Mesendoderm (in vitro differentiated cells): ENCODE measurements around the gene INPP5E.

ENCODE experiments used
- DNase-seq: peaks from one replicate; pipeline ENCODE4 v3.0.0; 2013
- H2AK5ac ChIP-seq: 2 replicates; pipeline ENCODE4 v1.6.1; 2013; ENCODE audit warnings: low read length, inconsistent platforms
- H2BK120ac ChIP-seq: 2 replicates; pipeline ENCODE4 v1.6.1; 2013; ENCODE audit warnings: low read depth, mild to moderate bottlenecking, low read length, moderate library complexity, mixed read lengths
- H2BK15ac ChIP-seq: replicated peaks from 2 replicates; pipeline ENCODE4 v1.6.1; 2013; ENCODE audit warnings: low read depth, mild to moderate bottlenecking, moderate library complexity
- H2BK5ac ChIP-seq: 2 replicates; pipeline ENCODE4 v1.6.1; 2013; ENCODE audit warnings: low read length, inconsistent platforms
- H3K18ac ChIP-seq: 2 replicates; pipeline ENCODE4 v1.6.1; 2013; ENCODE audit warnings: mild to moderate bottlenecking, low read length, mixed read lengths
- H3K23ac ChIP-seq: one replicate; pipeline ENCODE4 v1.6.1; 2013; ENCODE audit warnings: low read length
- H3K27ac ChIP-seq: 2 replicates; pipeline ENCODE4 v1.5.1; 2013; ENCODE audit warnings: low read depth, mild to moderate bottlenecking, inconsistent platforms, low read length, moderate library complexity
- H3K27me3 ChIP-seq: 2 replicates; pipeline ENCODE4 v1.6.1; 2013; ENCODE audit warnings: low read length, control low read depth, mild to moderate bottlenecking, inconsistent platforms; ENCODE audit not compliant: insufficient read depth, poor library complexity
- H3K36me3 ChIP-seq: 2 replicates; pipeline ENCODE4 v1.6.1; 2013; ENCODE audit warnings: low read length, inconsistent platforms; ENCODE audit not compliant: control insufficient read depth, insufficient read depth
- H3K4ac ChIP-seq: one replicate; pipeline ENCODE4 v1.6.1; 2013; ENCODE audit warnings: low read depth, mild to moderate bottlenecking, low read length, moderate library complexity
- H3K4me1 ChIP-seq: 2 replicates; pipeline ENCODE4 v1.6.1; 2013; ENCODE audit warnings: low read depth, low read length, inconsistent platforms; ENCODE audit not compliant: control insufficient read depth
- H3K4me2 ChIP-seq: 2 replicates; pipeline ENCODE4 v1.6.1; 2013; ENCODE audit warnings: low read length
- H3K4me3 ChIP-seq: 2 replicates; pipeline ENCODE4 v1.5.1; 2013; ENCODE audit warnings: mild to moderate bottlenecking, low read length
- H3K56ac ChIP-seq: one replicate; pipeline ENCODE4 v1.6.1; 2013; ENCODE audit warnings: low read length
- H3K79me1 ChIP-seq: 2 replicates; pipeline ENCODE4 v1.6.1; 2013; ENCODE audit warnings: low read length, inconsistent platforms
- H3K79me2 ChIP-seq: 2 replicates; pipeline ENCODE4 v1.6.1; 2013; ENCODE audit warnings: mild to moderate bottlenecking, low read length; ENCODE audit not compliant: control insufficient read depth, insufficient read depth
- H3K9ac ChIP-seq: 2 replicates; pipeline ENCODE4 v1.6.1; 2013; ENCODE audit warnings: low read length, inconsistent platforms
- H4K5ac ChIP-seq: one replicate; pipeline ENCODE4 v1.6.1; 2013; ENCODE audit warnings: low read length
- H4K8ac ChIP-seq: one replicate; pipeline ENCODE4 v1.6.1; 2013; ENCODE audit warnings: low read depth, mild to moderate bottlenecking, control low read depth, low read length, moderate library complexity
- WGBS: extraction: QIAGEN DNeasy Blood & Tissue Kit; methylation state at CpG from one replicate; pipeline ENCODE4 v1.1.7; 2013; ENCODE audit warnings: low lambda C conversion rate, missing lambda C conversion rate; ENCODE audit not compliant: insufficient coverage; ENCODE audit errors: extremely low coverage; 5-methylcytosine and 5-hydroxymethylcytosine counted together

Gene INPP5E

GRCh38 chr9:136482046-136482792, 42.6 kb upstream of the INPP5E start:
- H4K5ac ChIP-seq = no peak overlapping the region
- H3K27ac ChIP-seq = peak overlapping the region; percentile 92
- DNase-seq = peak; percentile 57
- H3K56ac ChIP-seq = peak overlapping the region; percentile 85
- no peak overlapping the region for H3K23ac ChIP-seq
- peak overlapping the region; percentile 92 for H3K4ac ChIP-seq
- no peaks in the 10 kb centered on the region for H3K27me3 ChIP-seq
- H3K4me2 ChIP-seq = peak overlapping the region; percentile 89
- H3K9ac ChIP-seq = peak overlapping the region; percentile 79
- peaks cover 48% of the 10 kb centered on the region for H3K79me2 ChIP-seq
- peaks cover 8% of the 10 kb centered on the region for H3K79me1 ChIP-seq
- H3K36me3 ChIP-seq = peaks cover 4% of the 10 kb centered on the region
- H2BK120ac ChIP-seq = no peak overlapping the region
- H2AK5ac ChIP-seq = no peak overlapping the region
- peak overlapping the region; percentile 96 for H3K18ac ChIP-seq
- H2BK15ac ChIP-seq = no peak overlapping the region
- no peak overlapping the region for H2BK5ac ChIP-seq
- WGBS = no CpG with 5 or more reads among the region's 39 CpGs
- H3K4me3 ChIP-seq = peak overlapping the region; percentile 99
- H4K8ac ChIP-seq = no peak overlapping the region
- H3K4me1 ChIP-seq = peaks cover 2% of the 10 kb centered on the region

- no peak overlapping the region for H3K18ac ChIP-seq
- H3K9ac ChIP-seq = peak overlapping the region; percentile 79
- H3K56ac ChIP-seq = peak overlapping the region; percentile 85
- H3K27ac ChIP-seq = no peak overlapping the region
- H2AK5ac ChIP-seq = no peak overlapping the region
- H4K5ac ChIP-seq = no peak overlapping the region
- no peak overlapping the region for H2BK15ac ChIP-seq
- H3K27me3 ChIP-seq = no peaks in the 10 kb centered on the region
- peaks cover 10% of the 10 kb centered on the region for H3K79me1 ChIP-seq
- H3K4me1 ChIP-seq = peaks cover 2% of the 10 kb centered on the region
- no CpG with 5 or more reads among the region's 5 CpGs for WGBS
- H2BK5ac ChIP-seq = no peak overlapping the region
- H3K4ac ChIP-seq = no peak overlapping the region
- H3K4me2 ChIP-seq = peak overlapping the region; percentile 89
- H4K8ac ChIP-seq = no peak overlapping the region
- H3K79me2 ChIP-seq = peaks cover 48% of the 10 kb centered on the region
- no peak overlapping the region for H2BK120ac ChIP-seq
- DNase-seq = no peak
- no peak overlapping the region for H3K23ac ChIP-seq
- H3K36me3 ChIP-seq = peaks cover 7% of the 10 kb centered on the region
- H3K4me3 ChIP-seq = peak overlapping the region; percentile 4
Measured at GRCh38 chr9:136481558-136481957, 41.9 kb upstream of the INPP5E start.

GRCh38 chr9:136476369-136477150, 36.9 kb upstream of the INPP5E start:
- no peak overlapping the region for H3K9ac ChIP-seq
- H3K79me2 ChIP-seq = peaks cover 60% of the 10 kb centered on the region
- H3K4me1 ChIP-seq = peaks cover under 1% of the 10 kb centered on the region
- no peak overlapping the region for H2BK15ac ChIP-seq
- H3K56ac ChIP-seq = no peak overlapping the region
- no CpG with 5 or more reads among the region's 25 CpGs for WGBS
- no peak overlapping the region for H4K8ac ChIP-seq
- no peak overlapping the region for H2AK5ac ChIP-seq
- H3K18ac ChIP-seq = no peak overlapping the region
- peaks cover 27% of the 10 kb centered on the region for H3K79me1 ChIP-seq
- no peak overlapping the region for H3K4me3 ChIP-seq
- no peak overlapping the region for H3K4ac ChIP-seq
- DNase-seq = no peak
- no peak overlapping the region for H3K27ac ChIP-seq
- no peak overlapping the region for H3K23ac ChIP-seq
- H2BK5ac ChIP-seq = no peak overlapping the region
- peaks cover 32% of the 10 kb centered on the region for H3K36me3 ChIP-seq
- H3K4me2 ChIP-seq = no peak overlapping the region
- no peak overlapping the region for H4K5ac ChIP-seq
- H2BK120ac ChIP-seq = no peak overlapping the region
- H3K27me3 ChIP-seq = no peaks in the 10 kb centered on the region

GRCh38 chr9:136474974-136475865, 35.6 kb upstream of the INPP5E start:
- H3K56ac ChIP-seq = no peak overlapping the region
- H2AK5ac ChIP-seq = no peak overlapping the region
- no peak overlapping the region for H3K9ac ChIP-seq
- no CpG with 5 or more reads among the region's 34 CpGs for WGBS
- peaks cover 27% of the 10 kb centered on the region for H3K79me1 ChIP-seq
- H3K4ac ChIP-seq = no peak overlapping the region
- no peak overlapping the region for H3K4me3 ChIP-seq
- no peaks in the 10 kb centered on the region for H3K4me1 ChIP-seq
- H3K23ac ChIP-seq = no peak overlapping the region
- H3K27ac ChIP-seq = no peak overlapping the region
- no peak overlapping the region for H2BK120ac ChIP-seq
- H4K8ac ChIP-seq = no peak overlapping the region
- no peaks in the 10 kb centered on the region for H3K27me3 ChIP-seq
- DNase-seq = no peak
- peaks cover 34% of the 10 kb centered on the region for H3K36me3 ChIP-seq
- peaks cover 54% of the 10 kb centered on the region for H3K79me2 ChIP-seq
- H4K5ac ChIP-seq = no peak overlapping the region
- no peak overlapping the region for H3K4me2 ChIP-seq
- no peak overlapping the region for H2BK5ac ChIP-seq
- H2BK15ac ChIP-seq = no peak overlapping the region
- H3K18ac ChIP-seq = no peak overlapping the region

- no peak overlapping the region for H3K4me3 ChIP-seq
- peaks cover 46% of the 10 kb centered on the region for H3K79me2 ChIP-seq
- no peak overlapping the region for H3K23ac ChIP-seq
- H3K4me1 ChIP-seq = no peaks in the 10 kb centered on the region
- peaks cover 37% of the 10 kb centered on the region for H3K36me3 ChIP-seq
- H3K9ac ChIP-seq = no peak overlapping the region
- no peak overlapping the region for H2BK15ac ChIP-seq
- H2AK5ac ChIP-seq = no peak overlapping the region
- no peak overlapping the region for H3K27ac ChIP-seq
- no peaks in the 10 kb centered on the region for H3K27me3 ChIP-seq
- no peak overlapping the region for H2BK5ac ChIP-seq
- no peak overlapping the region for H4K8ac ChIP-seq
- no peak overlapping the region for H3K4ac ChIP-seq
- no peak overlapping the region for H3K18ac ChIP-seq
- no peak overlapping the region for H3K4me2 ChIP-seq
- H3K56ac ChIP-seq = no peak overlapping the region
- H3K79me1 ChIP-seq = peaks cover 30% of the 10 kb centered on the region
- no peak for DNase-seq
- no CpG with 5 or more reads among the region's 27 CpGs for WGBS
- no peak overlapping the region for H4K5ac ChIP-seq
- H2BK120ac ChIP-seq = no peak overlapping the region
Measured at GRCh38 chr9:136474021-136474640, 34.5 kb upstream of the INPP5E start.
